Stimulated activated CD4-positive, alpha-beta T cell treated with anti-CD3 and anti-CD28 coated beads, TNF-alpha, amount 100 ng/mL, for 4 hours (primary cell): ENCODE results near the gene THAP12.
"Not testable (repeated sequence)": the region's sequence is repeated elsewhere in the genome, so short reads cannot be mapped to it uniquely, and the experiment has no call there.

Source experiments
- DNase-seq, 3 experiments: peaks; one replicate each; pipeline ENCODE4 v3.0.0-alpha.2; 2020; ENCODE audit warnings: low read depth in 3 of 3

Gene THAP12

GRCh38 chr11:76380977-76381719 is at the start of gene THAP12, which contains the start of gene GVQW3:
Gene THAP12, minus strand, starts transcription at chr11:76381132. Its CDS starts 296 bp downstream, at chr11:76380836.
Gene GVQW3, plus strand, starts transcription at chr11:76381323. Its CDS starts 506 bp downstream, at chr11:76381829.
- peak; percentile 89 to 97 (median 93) for DNase-seq

GRCh38 chr11:76426660-76427059 is 45.7 kb upstream of the THAP12 start:
- DNase-seq, result no peak

- no peak for DNase-seq
These were observed 44.0 kb upstream of the THAP12 start for GRCh38 chr11:76424891-76425290.

GRCh38 chr11:76424379-76424778 is 43.4 kb upstream of the THAP12 start:
- no peak for DNase-seq

GRCh38 chr11:76419896-76420295 is 39.0 kb upstream of the THAP12 start:
- DNase-seq, result no peak

- DNase-seq, result no peak
These were observed 34.1 kb upstream of the THAP12 start for GRCh38 chr11:76415073-76415472.

GRCh38 chr11:76410851-76411357 is 30.0 kb upstream of the THAP12 start:
- no peak for DNase-seq

GRCh38 chr11:76408171-76408965 is 27.4 kb upstream of the THAP12 start:
- no peak for DNase-seq

GRCh38 chr11:76406359-76406758 is 25.4 kb upstream of the THAP12 start:
- no peak for DNase-seq

- not testable (repeated sequence) for DNase-seq
These were observed 20.6 kb upstream of the THAP12 start for GRCh38 chr11:76401484-76401883.

- no peak for DNase-seq
These were observed 20.0 kb upstream of the THAP12 start for GRCh38 chr11:76400967-76401366.

GRCh38 chr11:76397383-76397782 is 16.5 kb upstream of the THAP12 start:
- no peak for DNase-seq

GRCh38 chr11:76395296-76395695 is 14.4 kb upstream of the THAP12 start:
- no peak for DNase-seq

GRCh38 chr11:76394411-76394810 is 13.5 kb upstream of the THAP12 start:
- no peak for DNase-seq

GRCh38 chr11:76392870-76393269 is 11.9 kb upstream of the THAP12 start:
- no peak for DNase-seq

GRCh38 chr11:76391811-76392475 is 11.0 kb upstream of the THAP12 start:
- no peak for DNase-seq

- no peak for DNase-seq
These were observed 10.1 kb upstream of the THAP12 start for GRCh38 chr11:76391021-76391420.

- no peak for DNase-seq
These were observed 7.5 kb upstream of the THAP12 start for GRCh38 chr11:76388408-76388807.

- DNase-seq, result no peak
These were observed 5.0 kb upstream of the THAP12 start for GRCh38 chr11:76385903-76386302.

- no peak for DNase-seq
These were observed 1.3 kb upstream of the THAP12 start for GRCh38 chr11:76382209-76382608.

- peak; percentile 23 to 32 (median 27) for DNase-seq
These were observed 564 bp downstream of the THAP12 start for GRCh38 chr11:76380159-76380976.
